ENCODE measurements around the gene OR1F1. TPM values are rescaled to one million over a fixed set of nuclear protein-coding genes. Genes with fewer than 3 reads are reported as not detected.
"Not testable (repeated sequence)": the region's sequence is repeated elsewhere in the genome, so short reads cannot be mapped to it uniquely, and the experiment has no call there.

The OR1F1 gene
- total RNA-seq, 1 donor from 2014 or later: not detected

DNA sequence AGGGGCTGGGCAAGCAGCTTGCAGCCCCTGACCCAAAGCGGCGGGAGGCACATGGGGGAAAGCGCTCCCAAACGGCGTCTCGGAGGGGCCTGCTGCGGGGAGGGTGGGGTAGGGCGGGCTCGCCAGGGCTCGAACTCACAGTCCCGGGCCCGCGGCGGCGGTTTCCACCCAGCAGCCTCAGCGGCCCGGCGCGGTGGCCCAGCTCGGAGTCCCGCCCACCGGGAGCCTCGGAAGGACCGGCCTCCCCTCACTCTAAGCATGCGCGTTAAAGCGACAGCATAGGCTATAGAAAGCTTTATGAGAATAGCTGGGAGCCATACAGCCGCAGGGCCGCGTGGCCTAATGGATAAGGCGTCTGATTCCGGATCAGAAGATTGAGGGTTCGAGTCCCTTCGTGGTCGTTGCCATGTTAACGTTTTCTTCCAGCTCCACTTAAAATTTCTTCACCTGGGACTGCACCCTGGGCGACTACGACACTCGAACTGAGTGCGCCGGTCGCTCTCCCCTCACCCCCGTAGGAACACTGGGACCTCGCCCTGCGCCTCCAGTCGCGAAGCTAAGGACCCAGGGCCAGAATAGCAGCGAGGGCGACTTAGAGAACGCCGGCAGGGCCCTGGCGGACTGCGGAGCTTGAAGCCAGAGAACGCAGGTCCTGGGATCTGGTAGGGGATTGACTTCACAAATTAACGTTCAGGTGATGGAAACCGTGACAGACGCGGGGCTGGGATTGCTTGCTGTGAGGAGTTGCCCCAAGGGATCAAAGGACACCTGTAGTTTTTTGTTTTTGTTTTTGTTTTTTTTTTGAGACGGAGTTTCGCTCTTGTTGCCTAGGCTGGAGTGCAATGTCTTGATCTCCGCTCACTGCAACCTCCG, 37.4 kb upstream of the OR1F1 start:
- peak; percentile 95 to 97 for DNase-seq (ENCODE audit: low read depth in 2 of 2)

GRCh38 chr16:3152027-3152276, 36.1 kb upstream of the OR1F1 start:
- no peak for DNase-seq (ENCODE audit: low read depth in 2 of 2)

DNA sequence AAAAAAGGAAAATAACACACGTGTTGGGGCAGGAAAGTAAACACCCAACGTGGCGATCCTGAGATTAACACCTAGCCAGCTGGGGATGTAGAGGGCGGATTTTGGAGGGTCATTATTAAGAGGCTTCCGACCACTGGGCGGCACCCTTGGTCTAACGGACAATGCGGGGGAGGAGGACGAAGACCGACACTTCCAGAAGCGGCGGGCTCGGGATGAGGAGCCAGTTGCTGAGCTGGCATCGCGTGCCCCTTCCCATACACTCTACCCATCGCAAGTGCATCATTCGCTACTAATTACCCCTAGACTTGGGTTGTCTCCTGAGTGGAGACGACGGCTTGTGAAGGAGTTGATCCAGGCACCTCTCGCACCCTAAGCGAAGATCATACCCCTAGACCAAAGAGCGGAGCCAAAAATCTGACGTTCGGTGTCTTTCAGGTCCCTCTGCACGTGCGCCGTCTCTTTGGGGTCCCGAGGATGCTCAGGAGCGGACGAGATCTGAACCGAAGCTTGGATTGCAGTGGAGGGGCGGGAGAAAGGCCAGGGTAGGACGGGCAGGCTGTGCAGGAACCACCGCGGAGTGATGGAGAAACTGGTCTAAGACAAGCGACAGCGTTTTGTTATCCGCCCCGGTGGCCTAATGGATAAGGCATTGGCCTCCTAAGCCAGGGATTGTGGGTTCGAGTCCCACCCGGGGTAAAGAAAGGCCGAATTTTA, 35.6 kb upstream of the OR1F1 start:
- peak; percentile 82 to 90 for DNase-seq (ENCODE audit: low read depth in 2 of 2)

DNA sequence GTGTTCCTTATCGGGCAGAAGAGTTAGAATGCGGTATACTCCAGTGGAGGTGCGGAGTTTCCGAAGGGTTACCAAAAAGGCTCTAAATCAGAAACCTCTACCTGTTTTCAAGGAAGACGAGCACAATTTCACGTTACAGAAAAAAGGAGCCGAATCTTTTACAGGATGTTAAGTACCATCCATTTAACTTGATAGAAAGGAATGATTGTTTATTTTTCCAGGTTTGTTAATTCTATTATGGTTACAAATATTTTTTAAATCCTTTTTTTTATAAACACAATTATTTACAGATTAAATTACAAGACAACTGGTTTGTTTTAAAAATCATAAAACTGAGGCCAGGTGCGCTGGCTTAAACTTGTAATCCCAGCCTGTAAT, 35.0 kb upstream of the OR1F1 start:
- DNase-seq (ENCODE audit: low read depth in 2 of 2): peak in 1 of 2 donors; percentile 89

- no peak for DNase-seq (ENCODE audit: low read depth in 2 of 2)
Observed at GRCh38 chr16:3155181-3155580, 32.8 kb upstream of the OR1F1 start.

DNA sequence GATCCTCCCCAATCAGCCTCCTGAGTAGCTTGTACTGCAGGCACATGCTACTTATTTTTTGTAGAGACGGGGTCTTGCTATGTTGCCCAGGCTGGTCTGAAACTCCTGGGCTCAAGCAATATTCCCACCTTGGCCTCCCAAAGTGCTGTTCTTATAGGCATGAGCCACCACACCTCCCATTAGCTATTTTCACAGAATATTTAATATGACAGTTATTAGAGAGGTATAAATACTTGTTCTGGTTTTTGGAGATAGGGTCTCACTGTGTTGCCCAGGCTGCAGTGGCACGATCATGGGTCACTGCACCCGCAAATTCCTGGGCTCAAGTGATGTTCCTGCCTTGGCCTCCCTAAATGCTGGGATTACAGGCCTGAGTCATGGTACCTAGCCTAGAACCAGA, 32.0 kb upstream of the OR1F1 start:
- no peak for DNase-seq (ENCODE audit: low read depth in 2 of 2)

DNA sequence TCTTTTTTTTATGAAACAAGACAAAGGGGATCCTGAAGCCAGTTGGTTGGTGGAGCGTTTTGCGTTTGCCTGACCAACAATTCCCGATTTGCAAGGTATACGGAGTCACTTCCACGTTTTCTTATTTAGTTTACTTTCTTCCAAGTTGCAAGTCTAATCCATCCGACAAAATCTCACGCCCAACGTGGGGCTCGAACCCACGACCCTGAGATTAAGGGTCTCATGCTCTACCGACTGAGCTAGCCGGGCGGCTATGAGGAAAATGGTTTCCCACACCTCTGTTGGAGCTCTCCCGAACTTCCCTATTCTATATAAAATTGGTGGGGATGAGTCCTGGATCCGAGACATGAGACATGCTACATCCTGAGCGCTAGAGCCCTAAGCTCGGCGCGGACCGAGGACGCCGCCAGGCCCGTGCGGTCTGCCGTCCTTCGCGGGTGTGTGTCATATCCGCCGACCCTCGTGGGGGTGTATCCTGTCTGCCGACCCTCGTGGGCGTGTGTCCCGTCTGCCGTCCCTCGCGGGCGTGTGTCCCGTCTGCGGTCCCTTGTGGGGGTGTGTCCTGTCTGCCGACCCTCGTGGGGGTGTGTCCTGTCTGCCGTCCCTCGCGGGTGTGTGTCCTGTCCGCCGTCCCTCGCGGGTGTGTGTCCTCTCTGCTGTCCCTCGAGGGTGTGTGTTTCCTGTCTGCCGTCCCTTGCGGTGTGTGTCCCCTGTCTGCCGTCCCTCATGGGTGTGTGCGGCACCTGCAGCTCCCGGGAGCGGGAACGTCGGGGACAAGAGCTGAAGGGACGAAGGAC, 30.6 kb upstream of the OR1F1 start:
- DNase-seq (ENCODE audit: low read depth in 2 of 2): peak; percentile 73 to 88

- DNase-seq (ENCODE audit: low read depth in 2 of 2): no peak
Observed at GRCh38 chr16:3158026-3158509, 29.9 kb upstream of the OR1F1 start.

DNA sequence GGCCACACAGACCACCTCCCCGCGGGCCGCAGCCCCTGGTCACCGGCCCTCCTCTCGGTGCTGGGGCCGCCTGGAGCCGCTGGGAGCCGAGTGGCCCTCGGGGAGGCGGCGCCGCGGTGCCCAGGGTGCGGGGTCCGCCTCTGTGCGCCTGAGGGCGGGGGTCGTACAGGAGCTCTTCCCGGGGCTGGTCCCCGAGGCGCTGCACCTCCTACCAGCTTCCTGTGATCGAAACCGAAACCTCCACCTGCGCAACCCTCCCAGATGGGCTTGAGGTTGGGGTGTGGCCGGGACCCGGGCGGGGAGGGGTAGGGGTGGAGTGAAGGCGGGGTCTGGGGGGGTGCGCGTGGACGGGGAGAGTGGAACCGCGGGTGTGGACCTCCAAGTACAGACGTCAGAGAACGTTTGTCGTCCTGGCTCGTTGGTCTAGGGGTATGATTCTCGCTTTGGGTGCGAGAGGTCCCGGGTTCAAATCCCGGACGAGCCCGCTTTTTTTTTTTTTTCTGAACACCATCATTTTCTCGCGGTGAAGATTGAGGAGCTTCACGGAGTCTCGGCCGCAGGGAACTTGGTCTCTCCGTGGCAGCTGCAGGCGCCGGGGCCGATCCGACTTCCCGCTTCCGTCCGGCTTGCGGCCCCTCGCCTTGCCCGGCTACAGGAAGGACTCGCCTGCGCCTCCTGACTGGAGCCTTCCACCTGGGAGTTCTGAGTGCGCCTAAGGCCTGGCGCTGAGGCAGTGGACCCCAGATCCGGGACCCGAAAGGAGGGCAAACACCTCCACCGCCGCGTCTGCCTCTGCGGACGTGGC, 29.3 kb upstream of the OR1F1 start:
- DNase-seq (ENCODE audit: low read depth in 2 of 2): peak; percentile 83 to 85

DNA sequence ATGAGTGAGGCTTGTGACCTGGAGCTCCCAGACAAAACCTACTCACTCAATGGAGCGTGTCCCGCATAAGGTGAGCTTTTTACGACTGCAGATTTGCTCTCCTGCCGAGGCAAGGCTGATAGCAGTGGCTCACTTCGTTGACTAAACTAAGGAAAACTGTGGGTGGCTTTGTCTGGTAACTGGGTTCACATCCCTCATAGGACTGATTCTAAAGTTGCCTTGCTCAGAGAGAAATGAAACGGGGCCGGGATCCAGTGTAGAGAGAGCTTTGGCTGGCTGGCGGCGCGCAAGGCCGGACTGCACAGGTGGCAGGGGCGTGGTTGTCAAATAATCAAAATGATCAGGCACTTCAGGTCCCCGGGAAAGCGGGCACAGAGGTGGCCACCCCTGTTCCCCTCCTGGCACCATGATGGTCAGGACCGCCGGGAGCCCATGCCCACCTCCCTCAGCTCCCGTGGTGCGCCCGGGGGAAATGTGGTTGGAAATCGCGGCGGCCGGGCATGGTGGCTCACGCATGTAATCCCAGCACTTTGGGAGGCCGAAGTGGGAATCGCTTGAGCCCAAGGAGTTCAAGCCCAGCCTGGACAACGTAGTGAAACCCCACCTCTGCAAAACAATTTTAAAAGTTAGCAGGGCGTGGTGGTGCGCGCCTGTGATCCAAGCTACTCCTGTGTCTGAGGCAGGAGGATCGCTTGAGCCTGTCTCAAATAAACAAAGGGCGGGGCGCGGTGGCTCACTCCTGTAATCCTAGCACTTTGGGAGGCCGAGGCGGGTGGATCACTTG, 26.6 kb upstream of the OR1F1 start:
- no peak for DNase-seq (ENCODE audit: low read depth in 2 of 2)

- DNase-seq (ENCODE audit: low read depth in 2 of 2): no peak
Observed at GRCh38 chr16:3164121-3164991, 23.6 kb upstream of the OR1F1 start.

- no peak for DNase-seq (ENCODE audit: low read depth in 2 of 2)
Observed at GRCh38 chr16:3165111-3165822, 22.7 kb upstream of the OR1F1 start.

GRCh38 chr16:3166505-3166886, 21.5 kb upstream of the OR1F1 start:
- DNase-seq (ENCODE audit: low read depth in 2 of 2): no peak

GRCh38 chr16:3168729-3169128, 19.3 kb upstream of the OR1F1 start:
- DNase-seq (ENCODE audit: low read depth in 2 of 2): not testable (repeated sequence)

GRCh38 chr16:3170440-3171180, 17.4 kb upstream of the OR1F1 start:
- no peak for DNase-seq (ENCODE audit: low read depth in 2 of 2)

GRCh38 chr16:3171181-3171854, 16.7 kb upstream of the OR1F1 start:
- DNase-seq (ENCODE audit: low read depth in 2 of 2): no peak

DNA sequence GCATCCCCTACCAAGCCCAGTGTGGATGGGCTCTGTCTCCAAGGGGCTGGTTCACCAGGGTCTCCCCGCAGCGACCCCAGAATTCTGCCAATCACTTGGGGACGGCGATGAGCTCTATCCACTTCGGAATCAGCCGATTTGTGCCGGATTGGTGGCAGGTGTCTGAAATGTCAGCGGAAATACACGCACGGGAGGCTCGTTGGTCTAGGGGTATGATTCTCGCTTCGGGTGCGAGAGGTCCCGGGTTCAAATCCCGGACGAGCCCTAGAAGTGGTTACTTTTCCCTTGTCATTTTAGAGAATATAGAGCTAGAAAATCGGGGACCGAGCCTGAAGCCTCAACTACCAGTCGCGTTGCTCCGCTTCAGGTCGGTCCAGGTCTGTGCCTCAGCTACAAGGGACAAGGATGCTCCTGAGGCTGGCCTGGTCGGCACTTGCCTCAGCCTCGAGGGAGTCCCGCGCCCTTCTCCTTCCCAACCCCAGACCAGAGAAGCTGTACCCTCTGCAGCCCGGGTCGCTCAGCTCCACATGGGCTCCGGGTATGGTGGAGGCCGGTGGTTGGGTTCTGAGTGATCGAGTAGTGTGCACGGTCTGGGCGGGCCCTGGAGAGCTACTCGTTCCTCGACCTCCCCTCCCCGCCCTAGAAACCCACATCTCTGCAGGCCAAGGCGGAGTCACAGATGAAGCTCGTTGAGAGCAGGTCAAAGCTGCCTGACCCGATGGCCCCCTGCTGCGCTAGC, 16.0 kb upstream of the OR1F1 start:
- DNase-seq (ENCODE audit: low read depth in 2 of 2): no peak

All from lung microvascular endothelial cell (primary cell).